DMS 273 (cell line): ENCODE data around the gene TBC1D5.
A peak's percentile ranks its signal among the peaks of the same experiment; 100 is the strongest.
"Not testable (repeated sequence)": the region's sequence is repeated elsewhere in the genome, so short reads cannot be mapped to it uniquely, and the experiment has no call there.

ENCODE experiments used
- DNase-seq: peaks from one replicate; lab custom pipeline; 2025; ENCODE audit not compliant: unreplicated experiment; lab: John Stamatoyannopoulos, UW

The TBC1D5 gene

DNA sequence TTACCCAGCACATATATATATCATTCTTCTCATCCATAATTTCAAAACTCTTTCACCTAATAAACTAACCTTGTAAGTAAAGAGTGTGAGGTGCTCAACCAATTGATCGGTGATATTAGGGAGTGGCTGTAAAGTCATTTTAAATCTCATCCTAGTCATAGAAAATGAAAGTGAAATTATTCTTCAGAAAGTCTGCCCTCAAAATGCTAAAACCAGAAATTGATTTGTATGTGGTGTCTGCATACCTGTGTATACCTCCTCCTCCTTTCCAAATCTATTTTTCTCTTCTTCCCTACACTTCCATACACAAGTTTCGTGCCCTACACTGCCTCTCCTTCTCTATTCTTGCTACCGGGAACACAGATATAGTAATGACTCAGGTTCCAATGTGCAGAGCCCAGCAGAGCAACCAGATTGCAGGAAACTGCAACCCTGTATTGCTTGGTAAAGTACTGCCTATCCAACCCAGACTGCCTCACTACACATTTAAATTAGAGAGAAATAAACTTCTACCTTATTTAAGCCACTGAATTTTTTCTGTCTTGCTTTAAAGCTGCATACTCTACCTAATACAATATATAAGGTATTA lies 7.4 kb upstream of the TBC1D5 start:
- no peak for DNase-seq

DNA sequence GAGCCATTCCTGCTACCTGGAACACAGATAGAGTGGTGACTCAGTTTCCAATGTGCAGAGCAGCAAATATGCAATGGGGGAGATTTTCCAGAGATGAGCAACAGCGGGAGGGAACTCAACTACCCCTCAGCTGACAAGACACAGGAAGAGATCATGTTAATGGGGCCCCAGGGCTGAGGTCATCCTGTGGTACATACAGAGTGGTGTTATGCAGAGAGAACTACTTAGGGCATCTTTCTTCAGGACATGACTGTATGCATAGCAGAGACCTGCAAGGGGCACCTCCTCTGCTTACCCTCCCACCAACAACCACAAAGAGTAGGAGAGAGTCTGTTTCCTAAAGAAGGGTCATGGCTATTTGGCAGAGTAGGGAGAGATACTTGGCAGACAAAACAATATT lies 6.8 kb upstream of the TBC1D5 start:
- DNase-seq: no peak

DNA sequence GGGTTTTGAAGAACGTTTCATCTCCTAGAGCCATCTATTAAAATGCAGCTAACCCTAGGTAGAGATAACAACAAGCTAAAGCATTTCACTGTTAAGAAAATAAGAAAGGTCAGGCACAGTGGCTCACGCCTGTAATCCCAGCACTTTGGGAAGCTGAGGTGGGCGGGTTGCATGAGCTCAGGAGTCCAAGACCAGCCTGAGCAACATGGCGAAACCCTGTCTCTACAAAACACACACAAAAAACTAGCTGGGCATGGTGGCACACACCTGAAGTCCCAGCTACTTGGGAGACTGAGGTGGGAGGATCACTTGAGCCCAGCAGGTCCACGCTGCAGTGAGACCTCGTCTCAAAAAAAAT lies 5.4 kb upstream of the TBC1D5 start:
- no peak for DNase-seq

DNA sequence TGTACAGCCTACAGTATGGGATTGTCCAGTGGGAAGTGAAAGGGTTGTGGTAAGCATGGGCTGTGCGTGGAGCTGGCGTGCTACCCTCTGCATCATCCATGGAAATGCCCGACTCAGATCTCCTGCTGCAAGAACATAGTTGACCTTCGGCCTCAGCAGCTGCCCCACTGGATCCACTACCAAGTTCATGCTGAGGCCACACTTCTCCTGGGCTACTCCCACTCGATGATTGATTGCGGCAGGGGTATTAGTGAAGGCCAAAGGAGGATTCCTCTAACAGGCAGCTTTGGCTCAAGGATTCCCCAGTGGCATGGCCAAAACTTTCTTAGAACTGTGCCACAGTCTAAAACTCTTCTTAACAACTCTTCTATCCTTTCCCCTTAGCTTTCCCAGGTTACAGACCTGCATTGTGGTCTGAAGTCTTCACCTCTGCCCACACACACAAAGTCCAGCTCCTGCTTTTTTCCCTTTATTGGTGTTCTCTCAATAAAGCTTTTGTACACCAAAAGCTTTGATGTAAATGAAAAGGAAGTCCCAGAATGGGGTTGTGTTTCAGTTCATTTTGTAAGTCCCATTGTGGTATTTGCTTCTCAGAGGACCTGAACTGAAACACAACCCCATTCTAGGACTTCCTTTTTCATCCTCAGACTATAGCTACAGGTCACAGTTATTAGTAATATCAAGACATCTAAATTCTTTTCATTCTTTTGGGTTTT lies 4.9 kb upstream of the TBC1D5 start:
- DNase-seq: no peak

DNA sequence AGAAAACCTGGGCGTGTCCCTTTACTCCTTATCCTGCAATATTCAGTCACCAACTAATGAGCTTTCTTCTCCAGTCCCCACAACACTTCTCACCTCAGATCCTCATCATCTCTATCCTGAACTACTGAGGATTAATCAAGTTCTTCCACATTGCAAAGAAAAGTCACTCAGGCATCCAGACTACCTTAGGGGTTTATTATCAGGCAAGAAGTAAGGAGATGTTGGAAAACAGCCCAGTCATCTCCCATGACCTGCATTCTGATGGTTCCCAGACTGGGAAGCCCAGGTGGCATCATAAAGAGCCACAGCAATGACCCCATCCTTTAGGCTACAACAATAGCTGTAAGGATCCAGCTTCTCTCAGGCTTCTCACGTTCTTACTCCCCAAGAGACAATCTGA lies 3.5 kb upstream of the TBC1D5 start:
- no peak for DNase-seq

DNA sequence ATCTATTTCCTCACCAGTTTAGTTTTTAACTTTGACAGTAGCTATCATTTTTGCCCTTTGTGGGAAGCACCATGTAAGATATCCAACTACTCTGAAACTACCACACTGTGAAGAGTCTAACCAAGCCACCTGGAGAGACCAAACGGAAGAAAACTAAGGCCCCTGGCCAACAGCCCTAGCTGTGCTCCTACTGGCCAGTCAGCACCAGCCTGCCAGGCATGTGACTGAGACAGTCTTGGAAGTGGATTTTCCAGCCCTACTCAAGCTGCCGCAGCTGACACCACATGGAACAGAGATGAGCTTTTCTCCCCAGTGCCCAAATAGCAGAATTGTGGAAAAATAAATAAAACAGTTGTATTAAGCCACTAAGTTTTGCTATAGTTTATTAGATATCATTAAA lies 2.9 kb upstream of the TBC1D5 start:
- peak; percentile 6 for DNase-seq

DNA sequence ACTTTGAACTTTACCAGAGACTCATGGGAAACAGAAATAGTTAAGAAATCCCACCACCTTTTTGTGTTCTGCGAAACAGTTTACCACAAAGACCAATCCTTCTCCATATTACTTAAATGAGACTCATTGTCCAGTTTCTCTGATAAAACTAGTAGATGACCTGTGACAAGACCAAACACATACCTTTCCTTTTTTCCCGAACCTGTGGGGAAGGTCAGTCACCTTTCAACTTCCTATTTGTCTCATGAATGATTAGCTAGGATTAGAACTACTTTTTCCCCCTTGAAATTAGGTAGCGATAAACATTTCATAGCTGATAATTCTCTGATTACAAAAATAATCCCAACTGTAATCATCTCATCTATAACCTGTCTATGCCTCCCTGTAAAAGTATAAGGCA lies 2.3 kb upstream of the TBC1D5 start:
- DNase-seq: no peak

DNA sequence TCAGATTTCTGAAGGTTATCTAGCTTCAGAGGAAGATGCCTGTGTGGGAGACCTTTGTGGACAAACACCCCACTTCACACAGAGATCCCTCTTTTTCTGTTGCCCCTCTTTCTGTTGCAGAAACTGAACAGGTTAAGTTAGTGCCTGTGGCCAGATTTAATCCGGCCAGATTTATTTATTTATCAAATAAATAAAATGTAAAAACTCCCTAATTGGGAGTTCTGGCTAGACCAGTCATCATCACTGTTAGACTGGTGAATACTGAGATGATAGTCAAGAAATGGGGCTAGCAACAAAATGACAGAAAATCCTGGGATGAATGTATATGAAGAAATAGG lies 1.2 kb upstream of the TBC1D5 start:
- no peak for DNase-seq

DNA sequence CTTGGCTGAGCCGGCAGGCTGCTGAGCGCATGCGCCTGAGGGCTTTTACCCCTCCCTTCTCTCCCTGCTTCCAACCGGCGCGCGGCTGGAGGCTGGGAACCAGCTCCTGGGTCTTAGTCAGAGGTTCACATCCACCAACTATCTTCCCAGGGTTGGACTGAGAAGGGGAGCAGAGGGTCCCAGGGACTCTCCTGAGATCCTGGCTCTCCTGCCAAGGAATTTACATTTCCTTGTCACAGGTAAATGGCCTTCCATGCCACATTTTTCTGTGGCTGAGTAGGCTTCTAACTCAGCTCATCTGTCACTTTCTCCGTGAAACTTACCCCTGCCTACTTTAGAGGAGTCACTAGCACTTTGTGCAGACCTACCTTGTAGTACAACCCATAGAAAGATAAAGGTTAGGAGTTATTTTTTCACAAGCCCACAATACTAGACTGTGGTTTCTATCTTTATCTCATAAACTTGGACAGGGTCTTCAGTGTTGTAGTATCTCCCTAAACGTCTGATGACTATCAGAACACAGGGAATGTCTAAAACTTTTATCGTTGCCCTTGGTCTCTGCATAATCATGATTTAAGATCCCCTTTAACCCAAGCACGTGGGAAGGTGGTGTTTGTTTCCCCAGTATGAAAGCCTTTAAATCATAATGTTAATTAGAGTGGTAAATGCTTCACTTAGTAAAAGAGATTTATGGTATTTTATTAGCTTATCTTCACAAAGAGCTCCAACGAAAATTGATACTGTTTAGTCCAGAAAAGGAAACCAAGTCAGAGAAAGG lies 638 bp upstream of the TBC1D5 start:
- peak; percentile 33 for DNase-seq

DNA sequence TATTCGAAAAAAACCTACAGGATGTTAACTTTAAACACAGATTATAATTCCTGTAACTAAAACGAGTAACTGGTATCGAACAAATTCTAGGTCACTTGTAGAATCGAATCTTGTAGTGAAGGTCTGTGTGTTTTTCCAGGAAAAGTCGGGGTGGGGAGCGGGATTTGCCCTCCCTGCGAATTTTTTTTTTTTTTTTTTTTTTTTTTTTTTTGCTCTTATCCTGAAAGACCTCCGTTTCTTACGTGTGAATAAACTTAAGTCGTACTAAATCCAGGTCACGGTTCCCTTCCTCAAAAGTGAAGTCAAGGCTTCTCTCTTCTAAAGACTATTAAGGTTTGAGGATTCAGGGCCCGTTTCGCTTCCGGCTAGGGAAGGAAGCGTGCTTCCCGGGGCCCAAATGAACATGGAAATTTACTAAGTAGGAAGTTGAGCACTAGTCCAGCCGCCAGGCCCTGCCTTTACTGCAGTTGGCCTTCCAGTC lies 770 bp downstream of the TBC1D5 start:
- no peak for DNase-seq

DNA sequence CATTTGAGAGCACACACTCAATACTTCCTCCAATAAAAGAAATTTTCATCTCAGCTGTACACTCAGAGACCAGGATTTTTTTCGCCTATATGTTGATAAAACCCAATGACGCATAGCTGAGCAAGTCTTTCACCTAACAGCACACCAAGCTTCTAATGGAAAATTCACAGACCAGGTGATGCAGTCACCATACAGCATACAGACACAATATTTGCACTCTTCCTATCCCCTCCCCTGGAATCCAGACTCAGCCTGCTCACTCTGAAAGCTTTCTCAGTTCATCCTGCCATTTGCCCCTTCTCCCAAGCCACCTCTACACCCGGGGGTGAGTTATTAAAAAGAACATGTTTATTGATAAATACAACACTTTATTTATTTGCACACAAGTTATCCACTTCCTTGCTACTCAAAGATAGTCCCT lies 1.7 kb downstream of the TBC1D5 start:
- peak; percentile 16 for DNase-seq

DNA sequence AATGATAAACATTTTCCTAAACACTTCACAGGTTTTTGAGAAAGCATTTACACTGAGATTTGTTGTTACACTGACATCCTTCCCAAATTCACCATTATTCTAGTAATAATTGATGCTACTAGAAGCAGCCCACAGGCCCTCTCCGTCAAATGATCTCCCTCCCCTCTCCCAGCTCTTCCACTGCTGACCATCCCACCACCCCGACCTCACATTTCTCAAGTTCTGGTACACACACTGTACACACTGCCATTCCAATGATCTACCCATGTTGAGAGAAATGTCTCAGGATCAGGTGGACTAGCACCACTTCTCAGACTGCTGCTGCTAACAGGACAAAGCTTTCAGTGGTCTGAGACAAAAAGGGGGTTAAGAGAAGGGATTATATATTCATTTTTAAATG lies 3.5 kb downstream of the TBC1D5 start:
- DNase-seq: no peak

DNA sequence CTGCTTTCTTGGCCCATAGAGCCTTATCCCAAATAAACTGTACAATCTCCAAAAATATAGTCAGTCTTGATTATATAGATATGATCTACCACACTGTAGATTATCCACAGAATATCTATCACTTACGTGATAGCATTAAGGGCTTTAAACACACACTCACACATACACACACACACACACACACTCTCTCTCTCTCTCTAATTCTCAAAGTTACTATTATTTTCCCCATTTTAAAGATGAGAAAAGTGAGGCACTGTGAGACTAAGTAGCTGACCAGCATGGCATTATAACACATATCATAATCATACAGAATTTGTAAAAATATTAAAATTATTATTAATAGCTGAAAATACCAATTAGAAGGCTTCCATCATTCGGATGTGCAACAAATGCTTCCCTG lies 4.2 kb downstream of the TBC1D5 start:
- DNase-seq: no peak

DNA sequence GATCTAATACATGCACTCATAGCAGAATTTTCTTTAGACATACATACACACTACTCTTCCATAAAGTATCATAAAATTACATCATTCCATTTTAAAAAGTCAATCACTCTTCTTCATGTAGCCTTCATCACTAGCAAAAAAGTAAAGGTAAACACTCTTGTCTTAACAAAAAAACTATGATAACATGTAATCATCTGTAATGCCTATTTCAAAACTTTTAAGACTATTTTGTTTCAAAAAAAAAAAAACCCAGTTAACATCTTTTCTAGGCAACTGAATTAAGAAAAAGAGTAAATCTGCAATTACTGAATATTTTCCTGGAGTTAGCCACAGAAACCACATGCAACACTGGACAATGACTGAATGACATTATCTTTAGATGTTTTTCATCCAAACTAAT lies 4.8 kb downstream of the TBC1D5 start:
- no peak for DNase-seq

DNA sequence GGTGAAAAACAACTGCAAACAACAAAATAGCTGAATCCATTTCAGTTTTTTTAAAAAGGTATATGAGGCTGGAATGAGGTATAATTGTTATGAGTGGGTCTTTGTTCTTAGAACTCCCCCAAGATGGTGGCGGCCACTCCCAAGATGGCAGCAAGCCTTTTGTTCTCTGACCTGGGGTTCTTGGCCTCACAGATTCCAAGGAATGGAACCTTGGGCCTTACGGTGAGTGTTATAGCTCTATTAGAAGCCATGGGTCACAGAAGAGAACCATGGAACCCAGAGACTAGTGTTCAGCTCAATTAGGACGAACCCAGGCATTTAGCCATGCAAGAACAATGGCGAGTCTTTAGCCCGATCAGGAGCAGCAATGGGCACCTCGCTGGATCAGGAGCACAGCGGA lies 7.1 kb downstream of the TBC1D5 start:
- DNase-seq: not testable (repeated sequence)

DNA sequence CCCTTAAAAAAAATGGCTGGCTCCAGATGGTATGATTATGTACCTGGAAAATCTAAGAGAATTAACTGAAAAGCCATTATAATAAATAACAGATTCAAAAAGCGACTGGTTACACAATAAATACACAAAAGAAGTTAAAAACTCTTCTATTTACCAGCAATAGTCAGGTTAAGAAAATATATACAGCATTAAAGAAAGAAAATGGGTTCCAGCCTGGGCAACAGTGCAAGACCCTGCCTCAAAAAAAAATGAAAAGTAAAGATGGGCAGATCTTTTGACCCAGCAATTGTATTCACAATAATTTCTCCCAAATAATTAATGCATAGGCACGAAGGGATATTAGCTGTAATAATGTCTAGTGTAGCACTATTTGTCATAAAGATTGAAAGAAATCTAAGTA lies 8.7 kb downstream of the TBC1D5 start:
- no peak for DNase-seq

DNA sequence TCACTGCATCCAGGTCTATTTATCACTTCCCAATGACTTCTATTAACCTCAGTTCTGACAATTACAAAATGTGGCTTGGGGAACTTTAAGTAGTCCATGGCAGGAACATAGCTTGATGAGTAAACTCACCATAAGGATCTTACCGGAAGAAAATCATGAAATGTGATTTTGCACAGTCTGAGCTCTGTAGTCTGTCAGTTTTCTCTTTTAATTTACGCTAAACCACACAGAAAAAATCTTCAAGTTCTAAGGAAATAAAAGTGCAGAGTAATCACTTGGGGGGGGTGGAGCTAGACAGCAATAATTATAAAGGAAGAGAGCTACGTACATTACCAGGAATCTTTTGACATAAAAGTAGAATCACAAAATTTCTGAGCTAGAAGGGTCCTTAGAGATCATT lies 9.2 kb downstream of the TBC1D5 start:
- no peak for DNase-seq

DNA sequence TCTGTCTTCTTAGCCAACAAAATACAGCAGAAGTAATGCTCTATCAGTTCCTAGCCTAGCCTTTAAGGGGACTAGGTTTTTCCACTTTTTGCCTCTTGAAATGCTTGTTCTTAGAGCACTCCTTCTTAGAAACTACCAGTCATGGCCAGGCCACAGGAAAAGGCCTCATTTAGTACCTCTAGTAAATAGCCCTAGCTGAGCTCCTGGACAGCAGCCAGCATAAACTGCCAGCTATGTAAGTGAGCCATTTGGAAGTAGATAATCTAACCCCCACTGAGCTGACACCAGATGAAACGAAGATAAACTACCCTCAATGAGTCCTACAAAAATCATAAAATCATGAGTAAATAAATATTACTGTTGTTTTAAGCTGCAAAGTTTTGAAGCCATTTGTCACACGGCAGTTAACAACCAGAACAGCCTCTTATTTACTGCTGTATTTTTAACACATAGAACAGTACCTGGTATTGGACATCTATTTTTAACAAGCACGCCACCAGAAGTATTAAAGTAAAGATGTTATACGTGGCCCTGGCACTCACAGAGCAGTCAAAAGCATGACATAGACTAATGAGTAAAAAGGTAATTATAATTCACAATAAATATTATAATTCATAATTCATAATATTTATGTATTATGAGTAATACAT lies 12.0 kb downstream of the TBC1D5 start:
- DNase-seq: peak; percentile 46

DNA sequence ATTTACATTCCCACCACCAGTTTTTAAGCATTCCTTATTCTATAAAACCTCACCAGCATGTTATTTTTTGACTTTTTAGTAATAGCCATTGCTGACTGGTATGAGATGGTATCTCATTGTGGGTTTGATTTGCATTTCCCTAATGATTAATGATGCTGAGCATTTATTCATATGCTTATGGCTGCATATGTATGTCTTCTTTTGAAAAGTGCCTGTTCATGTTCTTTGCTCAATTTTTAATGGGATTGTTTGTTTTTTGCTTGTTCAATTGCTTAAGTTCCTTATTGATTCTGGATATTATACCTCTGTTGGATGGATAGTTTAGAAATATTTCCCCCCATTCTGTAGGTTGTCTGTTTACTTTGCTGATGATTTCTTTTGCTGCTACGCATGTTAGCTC lies 16.1 kb downstream of the TBC1D5 start:
- DNase-seq: no peak

DNA sequence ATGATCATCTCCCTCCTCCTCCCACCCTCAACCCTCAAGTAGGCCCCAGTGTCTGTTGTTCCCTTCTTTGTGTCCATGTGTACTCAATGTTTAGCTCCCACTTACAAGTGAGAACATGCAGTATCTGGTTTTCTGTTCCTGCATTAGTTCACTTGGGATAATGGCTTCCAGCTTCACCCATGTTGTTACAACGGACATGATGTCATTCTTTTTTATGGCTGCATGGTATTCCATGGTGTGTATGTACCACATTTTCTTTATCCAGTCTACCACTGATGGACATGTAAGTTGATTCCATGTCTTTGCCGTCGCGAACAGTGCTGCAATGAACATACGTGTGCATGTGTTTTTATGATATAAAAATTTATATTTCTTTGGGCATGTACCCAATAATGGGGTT lies 16.6 kb downstream of the TBC1D5 start:
- DNase-seq: not testable (repeated sequence)

DNA sequence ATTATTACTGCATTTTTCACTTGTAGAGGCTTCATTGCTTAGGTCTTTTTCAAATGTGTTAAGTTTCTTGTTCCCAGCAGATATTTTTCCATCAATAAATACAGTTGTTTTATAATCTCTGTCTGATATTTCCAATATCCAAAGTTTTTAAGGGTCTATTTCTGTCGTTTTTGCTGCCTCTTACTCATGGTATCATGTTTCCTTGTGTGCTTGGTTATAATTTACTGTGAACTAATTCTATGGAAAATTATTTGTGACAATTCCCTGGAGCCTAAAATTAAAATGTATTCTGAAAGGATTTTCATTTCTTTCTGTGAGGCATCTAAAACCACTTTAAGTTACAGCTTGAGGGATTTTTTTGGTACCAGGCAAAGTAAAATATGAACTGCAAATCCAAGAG lies 17.5 kb downstream of the TBC1D5 start:
- DNase-seq: no peak

DNA sequence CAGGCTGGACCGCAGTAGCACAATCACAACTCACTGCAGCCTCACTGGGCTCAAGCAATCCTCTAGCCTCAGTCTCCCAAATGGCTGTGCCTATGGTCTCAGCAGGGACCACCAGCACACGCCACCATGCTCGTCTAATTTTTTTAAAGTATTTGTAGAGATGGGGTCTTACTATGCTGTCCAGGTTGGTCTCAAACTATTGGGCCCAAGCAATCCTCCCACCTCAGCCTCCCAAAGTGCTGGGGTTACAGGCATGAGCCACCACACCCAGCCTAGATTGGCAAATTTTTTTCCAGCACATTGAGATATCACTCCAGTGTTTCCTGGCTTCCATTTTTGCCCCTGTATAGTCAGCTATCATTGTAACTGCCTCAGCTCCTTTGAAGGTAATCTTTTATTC lies 18.3 kb downstream of the TBC1D5 start:
- DNase-seq: no peak
